ENCODE data around the gene GBA3.

GBA3 gene

DNA sequence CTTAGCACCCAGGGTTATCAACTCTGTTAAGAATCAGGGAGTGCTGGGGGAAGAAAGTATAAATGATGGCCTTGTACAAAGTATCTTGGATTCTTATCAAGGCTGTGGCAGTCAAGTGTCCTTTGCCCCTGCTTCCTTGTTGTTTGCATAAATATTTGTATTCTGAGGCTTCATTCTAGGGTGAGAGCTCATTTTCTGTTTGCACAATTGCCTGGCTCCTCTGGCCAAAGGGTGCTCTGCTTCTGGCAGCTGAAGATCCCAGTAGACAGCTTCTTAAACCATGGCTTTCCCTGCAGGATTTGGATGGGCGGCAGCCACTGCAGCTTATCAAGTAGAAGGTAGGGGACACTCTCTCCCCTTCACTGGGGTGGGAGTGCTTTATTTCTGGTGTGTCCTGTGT, at the start of gene GBA3:
Gene GBA3, plus strand, starts transcription at position 202 of the 400 bp plus-strand sequence.
- DNase-seq, result no peak

DNA sequence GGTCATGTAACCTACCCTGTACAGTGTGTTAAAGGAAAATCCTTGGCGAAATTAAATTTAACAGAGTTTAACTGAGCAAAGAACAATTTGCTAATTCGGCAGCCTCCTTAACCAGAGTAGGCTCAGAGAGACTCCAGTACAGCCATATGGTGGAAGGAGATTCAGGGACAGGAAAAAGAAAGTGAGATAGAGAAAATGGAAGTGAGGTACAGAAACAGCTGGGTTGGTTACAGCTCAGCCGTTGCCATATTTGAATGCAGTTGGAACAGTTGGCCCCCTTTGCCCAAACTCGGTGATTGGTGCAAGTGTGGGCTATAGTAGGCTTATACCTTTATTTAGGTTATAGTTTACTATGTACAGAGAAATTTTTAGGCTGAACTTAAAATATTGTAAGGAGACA, 48.8 kb upstream of the GBA3 start:
- no peak for DNase-seq

DNA sequence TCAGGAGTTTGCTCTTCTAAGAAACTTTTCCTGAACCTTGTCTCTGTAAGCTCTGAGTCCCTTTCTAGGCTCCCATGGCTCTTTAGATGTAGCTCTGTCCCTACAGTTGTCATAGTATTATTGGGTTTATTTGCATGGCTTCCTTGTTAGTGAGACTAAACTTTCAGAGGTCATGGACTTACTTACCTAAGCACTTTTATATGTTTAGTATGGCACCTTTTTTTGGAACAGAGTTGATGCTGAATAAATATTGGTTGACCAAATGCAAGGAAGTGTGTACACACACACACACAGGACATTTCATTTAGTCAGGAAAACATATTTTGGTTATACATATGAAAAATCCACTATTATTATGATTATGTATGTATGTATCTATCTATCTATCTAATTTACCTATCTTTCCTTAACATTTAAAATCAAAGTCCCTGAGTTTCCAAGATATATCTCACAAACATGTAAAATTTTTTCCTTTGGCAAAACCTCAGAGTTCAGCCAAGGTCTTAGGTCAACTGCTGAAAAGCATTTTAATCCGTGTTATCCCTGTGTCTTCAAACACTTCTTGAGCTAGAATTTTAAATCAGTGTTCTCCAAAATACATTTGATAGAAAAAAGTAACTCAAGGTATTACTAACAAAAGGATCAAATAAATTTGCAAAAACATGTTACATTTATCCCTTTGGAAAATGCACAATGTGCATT, 47.1 kb upstream of the GBA3 start:
- DNase-seq, result no peak

DNA sequence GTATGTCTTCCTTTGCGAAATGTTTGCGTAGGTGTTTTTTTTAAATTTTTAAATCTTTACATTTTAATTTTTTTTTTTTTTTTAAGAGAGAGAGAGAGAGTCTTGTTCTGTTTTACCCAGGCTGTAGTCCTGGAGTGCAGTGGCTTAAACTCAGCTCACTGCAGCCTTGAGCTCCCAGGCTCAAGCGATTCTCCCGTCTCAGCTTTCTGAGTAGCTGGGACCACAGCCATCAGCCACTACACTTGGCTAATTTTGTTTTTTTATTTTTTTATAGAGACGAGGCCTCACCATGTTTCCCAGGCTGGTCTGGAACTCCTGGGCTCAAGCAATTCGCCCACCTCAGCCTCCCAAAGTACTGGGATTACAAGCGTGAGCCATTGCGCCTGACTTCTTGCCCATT, 43.7 kb upstream of the GBA3 start:
- DNase-seq, result no peak

DNA sequence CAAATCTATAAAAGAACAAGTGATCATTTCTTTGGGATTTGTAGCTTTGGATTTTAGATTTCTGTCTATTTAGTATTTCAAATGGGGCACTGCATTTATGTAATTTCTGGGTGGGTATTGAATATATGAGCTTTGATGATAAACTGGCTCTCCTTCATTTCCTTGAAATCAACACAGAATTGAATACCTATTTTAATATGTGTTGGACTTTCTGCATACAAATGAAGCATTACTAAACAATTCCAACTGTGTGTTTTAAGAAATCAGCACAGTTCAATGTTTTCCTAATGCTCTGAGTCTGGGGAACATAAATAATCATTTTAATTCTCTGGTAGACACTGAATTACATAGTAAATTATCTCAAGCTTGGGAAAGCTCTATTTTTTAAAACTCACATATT, 42.0 kb upstream of the GBA3 start:
- DNase-seq, result no peak

DNA sequence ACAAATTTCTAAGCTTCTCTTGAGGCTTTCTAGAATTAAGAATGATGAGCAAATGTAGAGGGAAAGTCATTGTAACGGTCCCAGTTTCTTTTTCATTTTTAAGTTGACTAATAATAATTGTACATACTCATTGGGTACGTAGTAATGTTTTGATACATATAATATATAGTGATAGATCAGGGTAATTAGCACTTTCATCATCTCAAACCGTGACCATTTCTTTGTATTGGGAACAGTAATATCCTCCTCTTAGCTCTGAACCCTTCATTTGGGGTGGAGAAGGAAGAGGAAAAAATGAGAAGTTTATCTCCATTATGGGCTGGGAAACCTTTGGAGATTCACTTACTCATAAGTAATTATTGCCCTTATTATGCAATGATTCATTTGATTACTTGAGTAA, 39.0 kb upstream of the GBA3 start:
- DNase-seq, result no peak

DNA sequence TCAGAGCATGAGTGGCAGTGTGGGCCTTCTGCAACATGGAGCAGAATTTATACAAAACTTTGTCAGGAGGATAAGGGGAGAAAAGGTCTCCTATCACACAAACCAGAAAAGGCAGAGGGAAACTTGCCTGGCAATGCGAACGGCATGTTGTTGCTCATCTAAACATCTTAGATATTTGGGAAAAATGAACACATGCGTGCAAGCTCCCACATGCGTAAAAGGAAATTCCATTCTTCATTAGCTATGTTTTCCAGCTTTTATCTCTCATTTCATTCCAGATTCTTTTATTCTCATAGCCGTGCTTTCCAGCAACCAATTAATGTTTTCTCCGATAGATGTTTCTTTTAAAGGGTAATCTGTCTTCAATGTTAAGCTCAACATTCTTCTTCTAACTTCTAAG, 31.3 kb upstream of the GBA3 start:
- no peak for DNase-seq

DNA sequence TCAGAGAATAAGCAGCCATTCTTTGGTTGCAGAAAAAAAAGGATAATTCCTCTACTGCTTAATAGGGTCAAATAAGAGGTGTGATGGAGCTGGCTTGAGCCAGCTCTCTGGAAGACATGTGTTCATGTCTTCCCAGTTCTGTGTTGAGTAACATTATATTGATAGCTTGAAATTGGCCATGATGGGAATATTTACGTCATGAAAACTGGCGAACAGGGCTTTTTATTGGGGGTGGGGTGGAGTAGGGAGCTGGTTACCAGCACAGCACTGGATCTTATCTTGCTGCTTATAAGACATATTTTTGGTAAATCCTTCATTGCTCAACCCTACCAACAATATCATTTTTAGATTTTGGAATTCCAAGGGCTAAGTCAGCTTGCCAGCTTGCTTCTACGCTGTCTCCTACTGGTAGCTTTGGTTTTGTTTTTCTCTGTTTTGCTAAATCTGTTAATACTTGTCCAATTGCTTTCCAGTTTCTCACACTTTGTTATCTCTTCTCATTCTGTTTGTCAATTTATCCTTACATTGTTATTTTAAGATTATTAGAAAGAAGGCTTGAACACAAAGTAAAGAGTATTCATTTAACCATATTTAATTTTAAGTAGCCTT, 25.3 kb upstream of the GBA3 start:
- DNase-seq, result no peak

DNA sequence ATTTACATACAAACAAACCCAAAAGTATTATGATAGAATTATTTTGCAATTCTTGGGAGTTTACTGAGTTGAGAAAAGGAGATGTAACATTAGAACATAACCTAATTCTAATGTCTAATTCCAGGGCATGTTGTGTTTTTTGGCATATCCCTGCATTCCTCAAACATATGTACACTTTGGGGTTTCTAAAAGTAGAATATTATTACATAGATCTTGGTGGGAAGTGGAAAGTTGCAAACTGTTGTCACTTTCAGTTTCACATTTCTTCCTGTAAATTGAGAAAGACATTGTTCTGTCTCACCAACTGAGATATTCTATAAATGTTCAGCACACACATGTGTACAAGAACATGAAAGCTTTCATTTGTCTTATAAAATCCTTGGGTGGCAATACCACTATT, 24.4 kb upstream of the GBA3 start:
- DNase-seq, result no peak

DNA sequence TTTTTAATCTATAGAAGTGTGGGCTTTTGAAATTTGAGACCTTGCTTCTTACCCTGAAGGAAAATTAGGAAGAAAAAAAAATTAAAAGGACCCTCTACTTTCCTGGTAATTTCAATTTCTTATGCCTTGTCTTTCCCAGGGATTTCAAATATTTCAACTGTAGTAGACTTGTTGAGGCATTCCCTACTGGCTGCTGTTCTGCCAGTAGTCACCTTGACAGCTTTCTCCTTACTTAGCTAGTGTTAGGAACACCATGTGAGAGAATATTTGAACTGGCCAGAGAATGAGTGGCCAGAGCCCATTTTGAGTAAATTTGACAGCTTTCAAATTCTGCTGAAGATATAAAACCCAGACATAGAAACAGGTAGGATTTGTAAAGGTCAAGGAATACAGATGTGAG, 24.0 kb upstream of the GBA3 start:
- DNase-seq, result no peak

DNA sequence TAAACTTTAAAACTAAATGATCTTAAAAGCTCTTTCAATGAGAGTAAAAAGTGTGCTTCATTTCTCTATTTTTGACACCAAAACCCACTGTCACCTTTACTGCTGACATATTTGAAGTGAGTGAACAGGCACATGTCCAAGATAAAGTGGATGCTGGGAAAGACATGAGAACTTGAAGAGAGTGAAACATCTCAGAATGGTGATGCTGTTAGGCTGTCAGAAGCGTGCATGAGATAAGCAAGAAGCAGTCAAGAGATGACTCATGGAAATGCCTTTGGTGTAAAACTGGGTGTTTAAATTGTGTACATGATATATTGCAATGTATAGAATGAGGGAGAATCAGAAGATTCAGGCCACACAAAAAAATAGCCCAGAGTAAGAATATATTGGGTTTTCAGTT, 21.8 kb upstream of the GBA3 start:
- DNase-seq, result no peak

DNA sequence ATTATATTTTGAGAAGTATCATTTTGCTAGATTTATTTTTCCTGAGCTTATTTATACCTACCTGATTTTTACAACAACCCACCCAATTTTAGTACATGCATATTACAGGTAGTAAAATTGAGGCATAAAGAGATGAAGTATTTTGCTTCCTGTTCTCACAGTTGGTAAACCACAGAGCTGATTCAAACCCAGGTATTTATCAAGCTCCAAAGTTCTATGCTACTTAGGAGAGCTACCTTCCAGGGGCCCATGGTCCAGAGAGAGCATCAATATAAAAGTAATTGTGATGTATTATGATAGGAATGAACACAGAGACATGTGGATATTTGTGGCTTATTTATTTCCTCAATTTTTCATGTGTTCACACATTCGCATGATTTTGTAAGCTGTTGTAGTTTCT, 20.2 kb upstream of the GBA3 start:
- no peak for DNase-seq

DNA sequence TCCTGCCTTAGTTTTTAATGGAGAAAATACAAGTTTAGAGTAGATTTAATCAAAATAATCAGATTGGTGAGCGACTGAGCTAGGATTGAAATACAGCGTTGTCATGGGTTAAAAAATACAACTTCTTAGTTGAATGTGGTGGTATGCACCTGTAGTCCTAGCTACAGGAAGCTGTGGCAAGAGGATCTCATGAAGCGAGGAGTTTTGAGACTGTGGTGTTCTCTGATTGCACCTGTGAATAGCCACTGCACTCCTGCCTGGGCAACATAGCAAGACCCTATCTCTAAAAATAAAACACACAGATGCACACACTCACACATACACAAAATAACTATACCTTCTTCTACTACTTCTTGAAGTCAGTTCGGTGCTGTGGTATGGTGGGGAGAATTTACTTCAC, 19.8 kb upstream of the GBA3 start:
- no peak for DNase-seq

DNA sequence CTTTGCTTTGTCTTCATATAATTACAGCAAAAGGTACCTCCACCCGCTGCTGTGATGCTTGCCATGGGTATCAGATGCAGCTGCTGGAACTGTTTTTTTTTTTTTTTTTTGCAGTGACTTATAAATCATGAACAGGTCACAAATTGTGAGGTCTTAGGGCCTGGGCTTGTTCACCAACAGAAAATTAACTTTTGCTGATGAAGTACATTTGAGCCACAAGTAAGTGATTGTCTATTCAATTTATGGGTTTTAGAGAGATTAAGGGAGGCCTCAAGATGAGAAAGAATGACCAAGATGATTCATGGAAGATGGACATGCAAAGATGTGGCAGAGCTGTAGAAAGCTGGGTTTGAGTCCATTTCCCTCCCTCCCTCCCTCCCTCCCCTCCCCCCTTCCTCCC, 18.0 kb upstream of the GBA3 start:
- no peak for DNase-seq

DNA sequence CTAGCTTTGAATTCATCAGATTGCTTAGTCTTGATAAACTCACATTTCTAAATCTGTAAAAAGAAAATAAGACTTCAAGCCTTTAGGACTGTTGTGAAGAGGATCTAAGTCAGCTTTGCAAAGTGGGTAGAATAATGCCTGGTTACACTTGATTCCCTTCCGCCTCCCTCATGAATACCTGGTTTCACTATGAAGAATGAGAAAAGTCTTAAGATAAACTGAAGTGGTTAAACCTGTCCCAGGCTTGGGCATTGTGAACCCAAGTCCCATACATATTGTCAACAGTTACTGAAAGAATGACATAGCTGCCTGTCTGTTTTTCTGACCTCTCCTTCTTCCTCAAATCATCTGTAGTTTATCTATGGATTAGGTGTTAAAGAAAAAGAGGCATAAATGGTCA, 16.7 kb upstream of the GBA3 start:
- DNase-seq, result no peak

DNA sequence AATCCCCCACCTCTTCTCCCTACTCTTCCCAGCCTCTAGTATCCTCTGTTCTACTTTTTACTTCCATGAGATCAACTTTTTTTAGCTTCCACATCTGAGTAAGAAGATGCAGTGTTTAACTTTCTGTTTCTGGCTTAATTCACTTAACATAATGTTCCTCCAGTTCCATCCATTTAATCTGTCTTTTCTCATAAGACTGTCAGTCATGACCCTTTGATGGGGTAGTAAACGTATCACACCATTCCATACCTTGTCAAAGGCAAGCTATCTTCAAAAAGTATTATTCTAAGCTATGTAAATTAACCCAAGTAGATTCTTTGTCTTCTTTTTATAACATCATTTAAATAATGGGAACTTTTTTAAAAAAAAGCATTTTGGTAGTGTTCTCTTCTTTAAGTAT, 15.0 kb upstream of the GBA3 start:
- no peak for DNase-seq

DNA sequence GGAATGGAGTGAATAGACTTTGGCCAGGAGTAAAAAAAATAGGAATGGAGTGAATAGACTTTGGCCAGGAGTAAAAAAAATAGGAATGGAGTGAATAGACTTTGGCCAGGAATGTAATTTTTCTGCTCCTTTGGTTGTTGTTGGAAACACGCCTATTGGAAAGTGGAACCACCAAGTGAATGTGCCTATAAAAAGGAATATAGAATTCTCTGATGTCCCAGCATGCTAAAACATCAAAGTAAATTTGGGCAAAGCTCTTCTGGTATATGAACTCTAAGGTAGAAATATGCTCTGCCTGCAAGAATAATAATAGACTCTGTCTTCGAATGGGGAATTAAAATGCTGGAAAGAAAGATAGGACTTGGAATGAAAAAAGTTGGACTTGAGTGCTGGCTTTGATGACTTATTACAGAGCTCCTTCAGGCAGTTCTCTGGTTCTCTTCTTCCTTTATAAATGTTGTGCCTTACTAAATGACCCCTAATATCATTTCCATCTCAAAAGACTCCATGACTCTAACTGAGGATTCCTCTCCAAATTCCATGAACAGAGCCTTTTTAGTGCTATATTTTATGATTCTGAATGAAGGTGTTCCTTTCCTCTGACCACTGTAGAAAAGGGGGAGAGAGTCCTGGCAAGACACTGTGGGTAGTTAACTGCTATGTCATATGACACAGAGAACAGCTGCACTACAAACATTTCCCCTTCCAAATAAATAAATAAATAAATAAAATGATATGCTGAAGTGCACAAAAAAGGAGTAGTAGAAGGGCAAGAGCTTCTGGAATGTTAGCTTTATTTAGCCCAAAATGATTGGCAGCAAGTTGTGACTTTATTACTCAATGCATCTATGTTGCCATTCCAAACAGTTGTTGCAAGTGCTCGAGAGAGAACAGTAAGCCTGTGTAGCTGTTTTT, 13.5 kb upstream of the GBA3 start:
- no peak for DNase-seq

DNA sequence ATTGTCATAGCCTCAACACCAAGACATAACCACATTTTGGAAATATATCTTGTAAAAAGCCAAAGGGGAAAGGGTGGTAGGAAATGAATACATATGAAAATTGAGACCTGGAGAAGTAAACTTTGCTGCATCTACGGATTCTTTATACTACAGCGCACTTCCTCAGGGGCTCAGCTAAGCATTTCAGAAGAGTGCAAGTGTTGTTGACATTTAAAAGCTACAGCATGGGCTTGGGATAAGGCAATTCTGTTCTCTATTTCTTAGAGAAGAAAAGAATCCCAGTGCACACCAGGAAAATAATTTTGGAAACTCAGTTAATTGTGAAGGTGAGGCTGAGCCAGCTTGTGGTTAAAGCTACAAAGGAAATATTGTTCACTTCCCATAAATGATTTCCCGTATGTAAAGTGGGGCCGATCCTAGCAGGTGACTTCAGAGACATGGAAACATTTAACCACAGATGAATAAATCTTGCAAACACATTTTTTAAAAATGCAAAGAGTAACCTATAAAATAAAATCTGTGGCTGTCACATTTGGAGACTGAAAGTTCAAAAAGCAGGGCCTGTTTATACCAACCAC, 12.6 kb upstream of the GBA3 start:
- DNase-seq, result no peak

DNA sequence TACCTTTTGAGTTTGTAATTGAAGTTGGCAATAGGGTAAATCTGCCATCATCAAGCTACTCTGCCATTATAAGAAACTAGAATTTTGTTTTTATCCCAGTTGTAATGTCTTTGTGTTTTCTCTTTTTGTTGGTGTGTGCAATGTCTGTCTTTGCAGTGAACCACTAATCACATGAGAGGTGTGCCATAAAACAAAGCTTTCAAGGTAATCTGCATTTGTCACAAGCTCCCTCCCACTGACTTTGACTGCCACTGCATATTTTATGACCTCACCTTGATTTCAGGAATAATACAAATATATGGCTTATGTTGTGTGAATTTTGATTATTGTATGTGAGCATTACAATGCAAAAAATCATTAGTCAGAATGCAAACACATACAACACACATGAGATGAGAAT, 9.0 kb upstream of the GBA3 start:
- no peak for DNase-seq

DNA sequence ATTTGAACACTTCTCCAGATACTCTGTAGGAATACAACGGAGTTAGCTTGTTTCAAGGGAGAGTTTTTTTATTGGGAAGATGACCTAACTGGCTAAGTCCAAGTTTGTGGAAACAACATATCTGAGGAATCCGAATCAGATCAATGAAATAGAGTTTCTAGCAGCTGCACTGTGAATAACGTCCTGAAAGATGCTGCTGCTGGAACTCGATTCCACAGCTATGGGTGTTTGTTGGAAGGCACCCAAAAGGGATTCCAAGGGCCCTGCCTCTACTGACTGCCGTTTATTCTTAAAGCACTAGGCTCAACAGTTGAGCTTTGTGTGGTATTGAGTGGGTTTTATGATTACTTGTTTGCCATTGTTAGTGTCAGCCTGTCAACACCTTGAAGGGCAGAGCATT, 6.6 kb upstream of the GBA3 start:
- no peak for DNase-seq

DNA sequence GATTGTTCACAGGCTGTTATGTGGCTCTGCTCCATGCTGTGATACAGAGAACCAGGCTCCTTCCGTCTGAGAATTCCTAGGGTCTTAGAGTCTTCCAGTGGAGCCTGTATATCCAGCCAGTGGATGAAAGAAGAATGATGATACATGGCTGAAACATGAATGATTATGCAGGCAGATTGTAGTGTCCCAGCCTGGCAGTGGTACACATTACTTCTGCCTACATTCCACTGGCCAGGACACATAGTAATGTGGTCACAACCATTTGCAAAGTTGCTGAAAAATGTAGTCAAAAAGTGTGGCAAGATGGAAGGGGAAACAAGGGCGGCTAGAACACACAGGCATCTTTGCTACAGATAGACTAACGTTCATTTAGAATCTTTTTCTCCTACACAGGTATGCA, 4.5 kb upstream of the GBA3 start:
- DNase-seq, result no peak

DNA sequence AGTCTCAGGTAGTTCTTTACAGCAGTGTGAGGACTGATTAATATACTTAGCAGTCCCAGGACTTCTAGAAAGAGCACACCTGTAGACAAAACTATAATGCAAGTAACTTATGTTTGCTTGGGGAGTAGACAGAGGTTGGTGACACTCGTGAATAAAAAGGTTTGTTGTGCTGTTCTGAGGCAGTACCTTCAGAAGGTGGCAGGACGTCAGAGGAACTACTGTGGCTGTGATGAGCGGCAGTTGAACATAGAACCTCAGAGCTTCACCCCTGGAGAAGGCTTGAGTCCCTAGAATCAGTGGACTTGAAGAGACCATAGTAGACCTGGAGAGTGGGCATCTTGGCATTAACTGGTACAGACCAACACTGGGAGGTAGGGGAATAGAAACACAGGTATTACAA, 3.3 kb upstream of the GBA3 start:
- no peak for DNase-seq

DNA sequence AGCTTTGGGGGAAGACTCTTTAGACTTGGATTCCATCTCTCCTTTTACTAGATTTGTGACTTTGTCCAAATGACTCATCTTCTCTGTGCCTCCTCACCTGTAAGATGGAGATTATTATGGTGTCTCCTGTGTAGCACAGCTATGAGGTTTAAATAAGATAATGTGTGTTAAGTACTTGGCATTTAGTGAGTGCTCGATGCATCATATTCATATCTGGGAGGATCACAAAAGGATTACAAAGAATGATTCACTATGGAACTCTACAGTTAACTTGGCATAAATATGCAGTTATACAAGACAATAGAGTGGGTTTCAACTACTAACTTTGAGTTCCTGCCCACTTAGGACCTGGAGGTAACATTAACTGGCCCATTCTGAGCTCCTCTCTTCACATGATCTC, 2.3 kb downstream of the GBA3 start:
- no peak for DNase-seq

DNA sequence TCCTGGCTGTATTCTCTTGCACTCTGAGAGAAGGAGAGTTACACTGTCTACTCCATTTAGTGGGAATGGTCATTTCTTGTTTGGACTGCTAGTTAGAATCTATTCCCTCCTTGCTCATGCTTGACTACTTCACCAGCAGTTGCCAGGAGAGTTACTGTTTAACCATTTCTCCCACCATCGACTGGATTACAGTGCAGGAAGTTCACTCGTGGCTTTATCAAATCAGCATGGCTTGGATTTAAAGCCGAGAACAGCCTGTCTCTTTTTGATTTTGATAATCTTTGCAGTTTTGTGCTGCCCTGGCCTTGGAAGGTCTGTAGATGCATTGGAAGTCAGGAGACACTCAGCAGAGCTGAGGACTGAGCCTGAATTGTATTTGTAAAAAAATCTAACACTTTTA, 3.2 kb downstream of the GBA3 start:
- DNase-seq, result no peak
